ENCODE data around the gene OR6C4. TPM values are rescaled to one million over a fixed set of nuclear protein-coding genes. Genes with fewer than 3 reads are reported as not detected.
A peak's percentile ranks its signal among the peaks of the same experiment; 100 is the strongest.

Gene OR6C4
- total and polyA plus RNA-seq, 10 of the 15 experiments (the other 5 are each of a cell fraction or from before 2014, with no cell fraction given) = not detected

- H3K36me3 ChIP-seq (ENCODE audit: control insufficient read depth in 2 of 2, insufficient read depth in 2 of 2, low read length in 1 of 2) = no peaks in the 10 kb centered on the region
- no peak overlapping the region for H3K4me2 ChIP-seq (ENCODE audit: control insufficient read depth, insufficient read depth)
- H2AFZ ChIP-seq (ENCODE audit: control insufficient read depth, low read depth, low read length) = no peak overlapping the region
- FAIRE-seq (no peak), ATAC-seq (peak; percentile 55; the same call in 1 of the 3 replicates), DNase-seq (ENCODE audit: low read depth, low spot score) (no peak)
- no peaks in the 10 kb centered on the region for H4K20me1 ChIP-seq (ENCODE audit: control insufficient read depth, insufficient read depth)
- no peaks in the 10 kb centered on the region for H3K79me2 ChIP-seq (ENCODE audit: control insufficient read depth, insufficient read depth, low read length)
- BruUV-seq (replicated peaks) = no TSS peak
- SMC1A ChIA-PET (ENCODE audit: uncharacterized antibody, unreplicated experiment) = no interaction called here
- TF ChIP-seq RBBP5 (conservative IDR thresholded peaks at IDR 0.05) (no peak), CTCF (IDR thresholded peaks at IDR 0.05 in 2 of 3, conservative IDR thresholded peaks at IDR 0.05 in 1 of 3; ENCODE audit: control insufficient read depth in 2 of 3, extremely low read depth in 1 of 3, insufficient read depth in 1 of 3, low read depth in 3 of 3, low read length in 3 of 3) (peak in 1 of 3 experiments; percentile 32; a peak in 1 of 6 replicates)
- H3K4me3 ChIP-seq = no peak overlapping the region
- H3K9me3 ChIP-seq (replicated peaks; ENCODE audit: control insufficient read depth, insufficient read depth, low read length) = no peaks in the 10 kb centered on the region
- no peak overlapping the region for H3K9ac ChIP-seq (ENCODE audit: control insufficient read depth, insufficient read depth, low read length)
- no peaks in the 10 kb centered on the region for H3K27me3 ChIP-seq (replicated peaks in 1 of 2; ENCODE audit: control insufficient read depth in 2 of 2, insufficient read depth in 2 of 2, low read length in 1 of 2)
- 0% methylated on average over 1 of the region's 1 CpG for WGBS (ENCODE audit: insufficient coverage, insufficient replicate concordance, low lambda C conversion rate, missing lambda C conversion rate)
- H3K27ac ChIP-seq (ENCODE audit: control insufficient read depth, insufficient read depth) = no peak overlapping the region
- intact Hi-C loops (cut with micrococcal nuclease; ENCODE audit: unreplicated experiment) (no loop called here), in situ Hi-C loops (cut with MboI) (no loop called here)
- CTCF ChIA-PET = no interaction called here
- RAD21 ChIA-PET (ENCODE audit: unreplicated experiment) = no interaction called here
- no peaks in the 10 kb centered on the region for H3K4me1 ChIP-seq (ENCODE audit: control insufficient read depth, insufficient read depth, low read length)
- POLR2A ChIA-PET = no interaction called here
These were observed 33.7 kb upstream of the OR6C4 start for GRCh38 chr12:55515696-55516095.

GRCh38 chr12:55516391-55516790 is 33.0 kb upstream of the OR6C4 start:
- no peak overlapping the region for H3K27ac ChIP-seq (ENCODE audit: control insufficient read depth, insufficient read depth)
- no TSS peak for BruUV-seq (replicated peaks)
- POLR2A ChIA-PET = no interaction called here
- CTCF ChIA-PET = no interaction called here
- H3K36me3 ChIP-seq (ENCODE audit: control insufficient read depth in 2 of 2, insufficient read depth in 2 of 2, low read length in 1 of 2) = no peaks in the 10 kb centered on the region
- no peaks in the 10 kb centered on the region for H4K20me1 ChIP-seq (ENCODE audit: control insufficient read depth, insufficient read depth)
- intact Hi-C loops (cut with micrococcal nuclease; ENCODE audit: unreplicated experiment) = no loop called here
- no peak overlapping the region for H3K9ac ChIP-seq (ENCODE audit: control insufficient read depth, insufficient read depth, low read length)
- no peak for ATAC-seq
- no peaks in the 10 kb centered on the region for H3K9me3 ChIP-seq (replicated peaks; ENCODE audit: control insufficient read depth, insufficient read depth, low read length)
- no peak overlapping the region for H3K4me2 ChIP-seq (ENCODE audit: control insufficient read depth, insufficient read depth)
- FAIRE-seq = no peak
- H3K27me3 ChIP-seq (replicated peaks in 1 of 2; ENCODE audit: control insufficient read depth in 2 of 2, insufficient read depth in 2 of 2, low read length in 1 of 2) = no peaks in the 10 kb centered on the region
- in situ Hi-C loops (cut with MboI) = no loop called here
- H2AFZ ChIP-seq (ENCODE audit: control insufficient read depth, low read depth, low read length) = no peak overlapping the region
- H3K4me1 ChIP-seq (ENCODE audit: control insufficient read depth, insufficient read depth, low read length) = no peaks in the 10 kb centered on the region
- TF ChIP-seq NR2C2 (IDR thresholded peaks at IDR 0.05; ENCODE audit: borderline replicate concordance, control insufficient read depth, insufficient read length, low read depth) (no peak), TCF12 (IDR thresholded peaks at IDR 0.05; ENCODE audit: low read depth, low read length) (no peak), ETV6 (conservative IDR thresholded peaks at IDR 0.05 in 1 of 2, IDR thresholded peaks at IDR 0.05 in 1 of 2; ENCODE audit: borderline replicate concordance in 1 of 2, low read depth in 1 of 2) (no peak), RELA (IDR thresholded peaks at IDR 0.05; ENCODE audit: borderline replicate concordance, partially characterized antibody) (no peak), KLF5 (IDR thresholded peaks at IDR 0.05; ENCODE audit: partially characterized antibody) (no peak), BMI1 (IDR thresholded peaks at IDR 0.05; ENCODE audit: borderline replicate concordance) (no peak), IRF4 (IDR thresholded peaks at IDR 0.05; ENCODE audit: low read depth, low read length) (no peak), SIN3A (IDR thresholded peaks at IDR 0.05; ENCODE audit: low read depth, low read length) (no peak), SMAD1 (IDR thresholded peaks at IDR 0.05; ENCODE audit: low read depth, partially characterized antibody) (no peak), PAX5 (IDR thresholded peaks at IDR 0.05; ENCODE audit: borderline replicate concordance, low read depth, low read length) (no peak), RB1 (IDR thresholded peaks at IDR 0.05; ENCODE audit: borderline replicate concordance) (no peak), MEF2B (IDR thresholded peaks at IDR 0.05; ENCODE audit: partially characterized antibody, poor library complexity, severe bottlenecking) (no peak), CREB1 (IDR thresholded peaks at IDR 0.05; ENCODE audit: low read depth) (no peak), NR2F1 (conservative IDR thresholded peaks at IDR 0.05) (no peak)
- no peak for DNase-seq (ENCODE audit: low read depth, low spot score)
- H3K79me2 ChIP-seq (ENCODE audit: control insufficient read depth, insufficient read depth, low read length) = no peaks in the 10 kb centered on the region
- H3K4me3 ChIP-seq = no peak overlapping the region
- RAD21 ChIA-PET (ENCODE audit: unreplicated experiment) = no interaction called here
- SMC1A ChIA-PET (ENCODE audit: uncharacterized antibody, unreplicated experiment) = no interaction called here
